ENCODE results near the gene KCNC1.

Gene KCNC1

GRCh38 chr11:17773674-17774073, 39.1 kb downstream of the KCNC1 start:
- DNase-seq, result no peak

GRCh38 chr11:17774232-17775034, 39.9 kb downstream of the KCNC1 start:
- no peak for DNase-seq

- DNase-seq, result no peak
These were observed 40.4 kb downstream of the KCNC1 start for GRCh38 chr11:17775035-17775348.

- DNase-seq, result no peak
These were observed 41.1 kb downstream of the KCNC1 start for GRCh38 chr11:17775507-17776211.

- no peak for DNase-seq
These were observed 41.8 kb downstream of the KCNC1 start for GRCh38 chr11:17776212-17776875.

DNA sequence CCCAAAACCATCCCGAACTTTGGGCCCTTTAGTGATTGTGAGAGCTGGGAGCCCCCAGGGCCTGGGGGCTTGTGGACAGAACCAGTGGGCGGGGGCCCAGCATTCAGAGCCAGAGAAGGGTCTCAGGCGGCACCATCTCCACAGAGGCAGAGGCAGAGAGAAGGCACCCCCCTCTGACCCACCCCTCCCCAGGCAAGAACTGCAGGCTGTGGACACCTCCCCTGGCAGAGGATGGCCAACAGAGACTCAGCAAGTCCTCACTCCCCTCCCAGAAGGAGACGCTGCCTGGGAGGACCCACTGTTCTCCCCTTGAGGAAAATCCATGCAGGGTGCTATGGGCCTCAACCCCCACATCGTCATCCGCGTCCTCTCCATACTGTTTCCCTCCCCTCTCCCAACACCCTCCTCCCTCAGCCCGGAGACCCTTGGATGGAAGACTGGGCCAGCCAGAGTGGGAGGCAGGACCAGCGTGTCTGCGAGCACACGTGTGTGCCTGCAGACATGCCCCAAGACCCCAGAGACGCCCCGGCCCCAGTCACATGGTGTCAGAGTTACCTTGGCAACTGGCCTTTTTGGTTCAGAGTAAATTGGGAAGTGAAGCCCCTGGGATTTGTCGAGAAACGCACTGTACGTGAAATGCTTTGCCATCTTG, 42.6 kb downstream of the KCNC1 start:
- no peak for DNase-seq

DNA sequence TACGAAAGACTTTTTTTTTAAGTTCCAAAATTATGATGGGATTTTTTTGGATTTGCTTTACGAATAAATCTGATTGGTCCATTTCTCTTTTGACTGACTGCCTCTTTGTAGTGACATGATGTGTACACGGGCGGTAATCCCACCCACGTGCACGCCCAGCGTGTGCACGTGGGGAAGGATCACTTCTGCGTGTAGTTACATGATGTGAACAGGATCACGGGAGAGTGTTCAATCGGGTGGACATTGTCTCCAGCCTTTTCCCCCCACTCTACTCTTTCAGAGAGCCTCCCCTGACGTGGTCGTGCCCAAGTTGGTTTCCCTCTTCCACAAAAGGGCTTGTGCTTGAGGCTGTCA, 43.1 kb downstream of the KCNC1 start:
- no peak for DNase-seq

DNA sequence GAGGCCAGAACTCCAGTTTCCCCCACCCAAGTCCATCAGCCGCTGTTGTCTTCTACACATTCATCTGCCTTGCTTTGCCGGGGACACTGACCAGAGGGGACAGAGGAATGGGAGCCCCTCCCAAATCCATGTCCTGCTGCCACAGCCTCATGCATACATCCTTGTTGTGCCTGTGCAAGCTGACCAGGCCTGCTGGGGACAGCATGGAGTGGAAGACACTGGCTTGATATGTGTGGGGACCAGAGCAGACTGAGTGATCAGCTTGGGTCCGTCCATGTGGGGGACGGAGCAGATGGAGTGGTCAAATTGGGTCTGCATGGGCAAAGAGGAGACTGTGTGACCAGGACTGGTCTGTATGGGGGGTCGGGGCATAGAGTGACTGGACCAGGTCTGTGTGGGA, 43.8 kb downstream of the KCNC1 start:
- no peak for DNase-seq

- no peak for DNase-seq
These were observed 44.6 kb downstream of the KCNC1 start for GRCh38 chr11:17778956-17779860.

DNA sequence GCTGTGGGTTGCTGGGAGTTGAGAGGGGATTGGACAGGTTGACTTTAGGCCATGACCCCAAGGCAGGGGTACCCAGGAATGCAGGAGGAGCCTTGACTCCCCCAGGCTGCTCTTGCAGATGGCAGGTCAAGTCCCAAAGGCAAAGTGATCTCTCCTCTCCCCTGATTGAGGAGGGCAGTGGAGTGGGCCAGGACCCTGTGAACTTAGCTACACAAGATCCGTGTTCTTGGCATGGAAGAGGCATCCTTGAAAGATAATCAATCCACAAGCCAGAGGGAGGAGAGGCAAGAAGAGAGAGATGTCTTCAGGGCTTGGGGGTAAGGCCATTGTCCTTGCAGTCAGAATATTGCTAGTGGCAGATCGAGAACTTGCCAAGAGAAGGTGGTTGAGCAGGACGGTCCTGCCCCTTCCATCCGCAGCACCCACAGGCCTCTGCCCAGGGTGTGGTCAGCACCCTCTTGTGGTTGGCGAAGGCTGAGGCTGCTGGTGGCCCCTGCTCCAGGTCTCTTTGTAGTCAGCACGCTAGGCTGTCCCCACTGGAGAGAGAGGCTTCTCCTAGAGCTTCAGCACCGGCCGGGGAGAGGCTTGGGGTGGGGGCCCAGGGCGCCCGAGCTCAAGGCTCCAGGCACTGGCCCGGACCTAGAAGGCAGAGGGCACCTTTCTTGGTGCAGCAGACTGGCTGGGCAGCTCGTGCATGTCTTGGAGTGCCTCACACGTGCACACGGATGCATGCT, 45.4 kb downstream of the KCNC1 start:
- no peak for DNase-seq

DNA sequence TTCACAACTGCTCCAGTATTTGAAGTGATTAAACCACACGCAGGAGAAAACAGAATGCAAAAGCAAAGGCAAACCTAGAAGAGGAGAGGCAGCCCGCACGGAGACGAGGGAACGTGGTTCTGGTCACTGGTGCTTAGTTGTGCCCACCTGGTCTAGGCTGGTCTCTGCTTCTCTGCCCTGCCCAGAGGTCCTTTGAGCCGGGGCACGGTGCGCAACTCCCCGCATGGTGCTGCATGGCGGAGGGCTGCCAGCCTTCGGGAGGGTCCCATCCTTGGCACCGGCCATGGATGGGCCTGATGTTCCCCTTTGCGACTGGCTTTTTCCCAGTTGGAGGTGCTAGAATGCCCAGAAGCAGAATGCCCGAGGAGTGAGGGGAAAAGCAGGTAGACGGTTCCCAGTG, 46.1 kb downstream of the KCNC1 start:
- DNase-seq, result no peak

DNA sequence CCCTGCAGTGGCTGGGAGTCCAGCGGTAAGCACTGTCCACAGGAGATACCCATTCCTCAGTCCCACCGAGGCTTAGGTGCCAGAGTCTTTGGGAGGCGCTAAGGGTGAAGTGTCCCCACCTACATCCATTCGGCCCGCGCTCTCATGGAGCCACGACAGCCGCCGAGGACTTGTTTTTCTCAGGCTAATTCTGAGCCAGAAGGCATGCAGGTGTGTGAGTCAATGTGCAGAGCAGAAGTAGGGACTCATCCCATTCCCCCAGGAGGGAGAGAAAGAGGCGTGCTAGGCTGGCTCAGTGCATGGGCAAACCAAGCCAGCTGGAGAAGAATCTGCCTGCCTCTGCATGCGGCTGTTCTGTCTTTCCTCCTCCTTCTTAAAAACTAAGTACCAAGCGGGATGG, 46.6 kb downstream of the KCNC1 start:
- no peak for DNase-seq

- no peak for DNase-seq
These were observed 47.0 kb downstream of the KCNC1 start for GRCh38 chr11:17781626-17782025.

DNA sequence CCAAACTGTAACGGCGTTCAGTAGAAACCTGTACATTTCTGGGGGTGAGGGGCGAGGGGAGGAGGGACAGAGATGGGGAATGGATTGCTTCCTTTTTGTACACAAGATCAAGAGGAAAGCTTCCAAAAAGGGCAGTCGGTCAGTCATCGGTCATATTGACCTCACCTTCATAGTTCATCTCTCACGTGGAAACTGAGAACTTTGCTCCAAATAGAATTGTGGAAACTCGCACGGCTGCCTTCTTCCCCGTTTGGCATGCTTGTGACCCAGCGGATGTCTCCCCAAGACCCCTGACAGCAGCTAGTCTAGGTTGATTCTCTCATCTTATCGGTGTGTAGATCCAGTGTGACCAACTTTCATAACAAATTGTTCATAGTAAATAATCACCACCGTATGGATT, 47.6 kb downstream of the KCNC1 start:
- DNase-seq, result no peak

DNA sequence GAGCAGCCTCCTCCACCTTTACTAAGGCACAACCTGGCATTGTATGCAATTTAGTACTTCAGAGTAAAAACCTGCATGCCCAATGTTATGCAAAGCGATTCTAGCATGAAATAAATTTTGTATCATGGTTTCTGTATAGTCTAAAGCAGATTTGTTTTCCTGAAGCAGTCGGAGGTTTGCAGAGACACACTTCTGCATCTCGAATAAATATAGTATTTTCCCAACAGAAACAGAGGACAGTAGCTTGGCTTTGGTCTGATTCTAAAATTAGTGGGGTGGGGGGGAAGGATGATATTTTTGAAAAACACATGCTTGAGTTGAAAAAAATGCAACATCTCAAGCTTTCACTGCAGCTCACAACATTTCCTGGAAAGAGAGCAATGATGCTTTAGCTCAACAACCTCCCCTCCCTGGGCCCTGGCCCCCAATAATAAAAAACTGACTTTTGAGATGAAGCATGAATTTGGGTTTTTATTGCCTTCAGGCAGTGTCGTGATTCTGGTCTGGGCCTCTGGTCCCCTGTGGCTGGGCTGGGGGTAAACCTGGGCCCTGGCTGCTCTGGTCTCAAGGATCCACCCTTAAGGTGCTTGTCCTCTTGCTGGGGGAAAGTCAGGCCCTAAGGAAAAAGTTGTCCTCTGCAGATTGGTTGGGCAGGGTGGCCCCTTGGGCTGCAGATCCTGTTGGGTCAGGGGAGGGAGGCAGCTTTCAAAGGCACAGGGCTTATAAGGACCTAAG, 48.2 kb downstream of the KCNC1 start:
- DNase-seq, result no peak

GRCh38 chr11:17783878-17784277, 49.3 kb downstream of the KCNC1 start:
- DNase-seq, result no peak

- DNase-seq, result no peak
These were observed 52.4 kb downstream of the KCNC1 start for GRCh38 chr11:17786824-17787525.

GRCh38 chr11:17788084-17788483, 53.5 kb downstream of the KCNC1 start:
- DNase-seq, result no peak

GRCh38 chr11:17790453-17790852, 55.9 kb downstream of the KCNC1 start:
- no peak for DNase-seq

DNA sequence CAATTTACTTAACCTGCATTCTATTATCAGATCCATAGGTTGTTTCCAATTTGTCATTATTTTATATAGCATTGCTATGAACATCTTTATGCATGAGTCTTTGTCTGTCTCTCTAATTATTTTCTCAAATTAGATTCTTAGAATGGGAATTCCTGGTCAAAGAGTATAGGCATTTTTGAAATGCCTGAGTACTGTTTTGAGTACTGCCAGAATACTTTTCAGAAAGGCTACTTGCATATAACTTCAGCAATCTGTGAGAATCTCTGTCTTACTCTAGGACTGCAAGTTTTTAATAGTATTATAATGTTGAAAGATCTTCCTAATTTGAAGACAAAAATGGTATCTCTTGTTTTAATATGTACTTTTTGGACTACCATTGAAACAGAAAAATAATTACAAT, 56.6 kb downstream of the KCNC1 start:
- DNase-seq, result no peak
